D721Med (cell line): ENCODE measurements around the gene NSD1.

Source experiments
- DNase-seq: peaks from one replicate; pipeline ENCODE4 v3.0.0; 2011; ENCODE audit warnings: low spot score; ENCODE audit not compliant: insufficient read length
- FAIRE-seq: peaks from 2 replicates; lab custom pipeline; 2011; peaks lifted over from hg19 to GRCh38; lab: Jason Lieb, UNC
- TF ChIP-seq, protein P1 (sequence below): IDR thresholded peaks from 2 replicates; pipeline ENCODE4 v1.5.1; 2012; ENCODE audit warnings: mild to moderate bottlenecking, control low read depth; ENCODE audit not compliant: insufficient read depth; ENCODE audit errors: missing control alignments

Gene NSD1

DNA sequence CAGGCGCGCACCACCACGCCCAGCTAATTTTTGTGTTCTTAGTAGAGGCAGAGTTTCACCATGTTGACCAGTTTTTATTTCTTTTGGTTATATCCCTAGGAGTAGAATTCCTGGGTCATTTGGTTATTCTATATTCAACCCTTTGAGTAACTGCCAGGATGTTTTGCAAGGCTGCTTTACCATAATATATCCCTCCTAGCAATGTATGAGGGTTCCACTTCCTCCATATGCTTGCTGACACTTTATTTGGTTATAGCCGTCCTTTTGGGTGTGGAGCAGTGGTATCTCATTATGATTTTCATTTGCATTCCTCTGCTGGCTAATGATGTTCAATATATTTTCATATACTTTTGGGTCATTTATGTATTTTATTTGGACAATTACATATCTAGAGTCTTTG lies 88.7 kb downstream of the NSD1 start:
- TF ChIP-seq, protein P1, sequence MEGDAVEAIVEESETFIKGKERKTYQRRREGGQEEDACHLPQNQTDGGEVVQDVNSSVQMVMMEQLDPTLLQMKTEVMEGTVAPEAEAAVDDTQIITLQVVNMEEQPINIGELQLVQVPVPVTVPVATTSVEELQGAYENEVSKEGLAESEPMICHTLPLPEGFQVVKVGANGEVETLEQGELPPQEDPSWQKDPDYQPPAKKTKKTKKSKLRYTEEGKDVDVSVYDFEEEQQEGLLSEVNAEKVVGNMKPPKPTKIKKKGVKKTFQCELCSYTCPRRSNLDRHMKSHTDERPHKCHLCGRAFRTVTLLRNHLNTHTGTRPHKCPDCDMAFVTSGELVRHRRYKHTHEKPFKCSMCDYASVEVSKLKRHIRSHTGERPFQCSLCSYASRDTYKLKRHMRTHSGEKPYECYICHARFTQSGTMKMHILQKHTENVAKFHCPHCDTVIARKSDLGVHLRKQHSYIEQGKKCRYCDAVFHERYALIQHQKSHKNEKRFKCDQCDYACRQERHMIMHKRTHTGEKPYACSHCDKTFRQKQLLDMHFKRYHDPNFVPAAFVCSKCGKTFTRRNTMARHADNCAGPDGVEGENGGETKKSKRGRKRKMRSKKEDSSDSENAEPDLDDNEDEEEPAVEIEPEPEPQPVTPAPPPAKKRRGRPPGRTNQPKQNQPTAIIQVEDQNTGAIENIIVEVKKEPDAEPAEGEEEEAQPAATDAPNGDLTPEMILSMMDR, result no peak
- no peak for DNase-seq
- no peak for FAIRE-seq

DNA sequence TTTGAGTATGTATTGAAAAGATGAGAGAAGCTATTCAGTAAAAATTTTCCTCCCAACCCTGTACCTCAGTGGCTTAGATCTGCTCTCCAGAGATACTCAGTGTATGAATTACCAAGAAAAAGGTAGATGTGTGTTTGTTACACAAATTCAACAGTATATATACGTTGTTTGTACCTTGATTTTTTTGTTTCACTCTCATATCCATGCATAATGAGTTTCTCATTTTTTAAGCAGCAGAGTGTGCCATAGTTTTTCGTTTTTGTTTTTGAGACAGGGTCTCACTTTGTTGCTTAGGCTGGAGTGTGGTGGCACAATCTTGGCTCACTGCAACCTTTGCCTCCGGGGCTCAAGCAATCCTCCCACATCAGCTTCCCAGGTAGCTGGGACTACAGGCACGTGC lies 92.2 kb downstream of the NSD1 start:
- TF ChIP-seq, protein P1, result no peak
- FAIRE-seq (no peak), DNase-seq (no peak)

DNA sequence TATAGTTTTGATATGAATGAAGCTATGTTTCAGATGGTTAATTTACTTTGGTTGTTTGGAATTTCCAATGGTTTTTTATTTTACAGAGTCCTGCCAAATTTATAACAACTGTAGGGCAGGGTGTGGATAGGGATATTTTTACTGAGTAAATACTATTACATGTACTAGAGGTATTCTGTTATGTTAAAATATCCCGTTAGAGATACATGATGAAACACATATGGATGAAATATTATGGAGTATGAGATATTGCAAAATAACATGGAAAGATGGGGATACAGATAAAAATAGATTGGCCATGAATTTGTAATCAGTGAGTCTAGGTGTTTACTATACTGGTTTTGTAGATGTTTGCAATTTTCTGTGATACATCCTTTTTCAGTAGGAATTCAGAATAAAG lies 93.3 kb downstream of the NSD1 start:
- no peak for DNase-seq
- TF ChIP-seq, protein P1, result no peak
- FAIRE-seq, result no peak

DNA sequence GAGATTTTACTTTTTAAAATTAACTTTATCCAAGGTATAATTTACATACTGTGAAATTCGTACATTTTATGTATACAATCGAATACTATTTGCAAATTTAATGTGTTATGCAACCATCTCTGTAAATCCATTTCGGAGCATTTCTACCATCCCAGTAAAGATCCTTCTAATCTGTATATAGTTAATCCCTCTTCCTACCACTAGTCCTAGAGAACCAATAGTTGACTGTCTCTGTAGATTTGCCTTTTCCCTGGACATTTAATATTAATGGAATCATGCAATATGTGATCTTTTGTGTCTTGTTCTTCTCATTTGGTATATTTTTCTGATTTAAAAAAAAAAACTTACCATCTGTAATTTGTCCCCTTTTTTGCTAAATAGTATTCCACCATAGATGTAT lies 95.2 kb downstream of the NSD1 start:
- DNase-seq, result no peak
- no peak for FAIRE-seq
- TF ChIP-seq, protein P1, result no peak

DNA sequence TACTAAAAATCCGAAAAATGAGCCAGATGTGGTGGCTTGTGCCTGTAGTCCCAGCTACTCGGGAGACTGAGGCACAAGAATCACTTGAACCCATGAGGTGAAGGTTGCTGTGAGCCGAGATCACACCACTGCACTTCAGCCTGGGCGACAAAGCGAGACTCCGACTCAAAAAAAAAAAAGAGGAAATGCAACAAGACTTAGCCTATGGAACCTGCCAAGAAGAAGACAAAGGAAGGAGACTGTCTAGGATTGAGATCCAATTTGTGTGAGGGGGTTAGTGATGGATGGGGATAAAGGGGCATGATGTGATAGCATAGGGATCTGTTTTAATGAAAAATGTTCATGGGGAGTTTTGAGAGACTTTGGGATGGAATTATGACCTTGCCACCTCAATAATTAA lies 97.1 kb downstream of the NSD1 start:
- no peak for DNase-seq
- FAIRE-seq, result no peak
- TF ChIP-seq, protein P1, result no peak

DNA sequence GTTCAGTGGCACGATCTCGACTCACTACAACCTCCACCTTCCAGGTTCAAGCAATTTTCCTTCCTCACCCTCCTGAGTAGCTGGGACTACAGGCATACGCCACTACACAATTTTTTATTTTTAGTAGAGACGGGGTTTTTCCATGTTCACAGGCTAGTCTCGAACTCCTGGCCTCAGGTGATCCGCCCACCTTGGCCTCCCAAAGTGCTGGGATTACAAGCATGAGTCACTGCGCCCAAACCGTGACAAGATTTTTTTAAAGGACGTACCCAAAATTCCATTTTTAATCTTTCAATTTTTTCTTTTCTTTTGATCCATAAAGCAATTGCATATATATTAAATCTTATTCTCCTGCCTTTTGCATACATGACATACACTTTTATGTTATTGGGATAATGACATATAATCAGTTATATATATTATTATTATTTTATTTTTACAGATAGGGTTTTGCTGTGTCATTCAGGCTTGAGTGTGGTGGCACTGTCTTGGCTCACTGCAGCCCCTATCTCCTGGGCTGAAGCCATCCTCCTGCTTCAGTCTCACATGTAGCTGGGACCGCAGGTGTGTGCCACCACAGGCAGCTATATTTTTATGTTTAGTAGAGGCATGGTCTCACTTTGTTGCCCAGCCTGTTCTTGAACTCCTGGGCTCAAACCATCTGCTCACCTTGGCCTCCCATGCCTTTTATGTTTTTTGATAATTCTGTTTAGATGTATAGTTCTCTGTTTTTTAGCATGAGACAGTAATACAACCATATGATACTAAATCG lies 98.1 kb downstream of the NSD1 start:
- TF ChIP-seq, protein P1, result no peak
- DNase-seq (no peak), FAIRE-seq (no peak)

DNA sequence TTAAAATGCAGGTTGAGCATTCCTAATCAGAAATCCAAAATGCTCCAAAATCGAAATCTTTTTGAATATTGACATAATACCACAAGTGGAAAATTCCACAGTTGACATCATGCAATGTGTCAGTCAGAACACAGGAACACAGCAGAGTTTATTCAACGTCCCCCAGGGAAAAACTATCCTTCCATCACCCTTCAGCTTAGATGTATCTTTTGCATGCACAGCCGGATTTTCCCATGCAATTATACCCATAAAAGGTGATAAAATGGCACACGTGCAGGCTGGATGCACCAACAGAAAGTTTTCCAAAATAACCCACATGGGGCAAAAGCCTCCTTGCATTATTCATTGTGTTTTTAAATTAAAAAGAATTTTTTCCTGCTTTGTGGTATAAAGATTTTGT lies 98.8 kb downstream of the NSD1 start:
- no peak for DNase-seq
- FAIRE-seq, result no peak
- TF ChIP-seq, protein P1, result no peak
